GM12801 (cell line): ENCODE data around the gene PDSS2.

Experiments used
- CTCF ChIP-seq: IDR thresholded peaks from one replicate; pipeline ENCODE4 v1.5.1; 2011; ENCODE audit warnings: control low read depth; ENCODE audit not compliant: insufficient read length; ENCODE audit errors: extremely low read depth

The PDSS2 gene

DNA sequence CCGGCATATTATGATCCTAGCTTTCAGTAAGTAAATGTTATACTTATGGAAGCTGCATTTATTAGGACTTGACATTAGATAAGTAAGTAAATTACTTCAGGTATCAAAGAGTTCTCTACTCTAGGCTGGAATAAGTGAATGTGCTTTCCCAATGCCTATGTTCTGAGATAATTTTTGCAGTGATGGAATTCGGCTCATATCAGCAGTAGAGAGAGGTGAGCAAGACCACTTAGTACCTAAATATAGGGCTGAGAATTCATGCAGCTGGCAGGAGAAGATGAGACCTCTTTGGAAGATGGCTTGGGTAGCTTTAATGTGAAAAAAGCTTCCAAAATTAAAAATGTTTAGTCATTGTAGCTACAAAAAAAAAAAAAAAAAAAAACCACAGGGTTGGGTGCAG, 330.8 kb downstream of the PDSS2 start:
- TF ChIP-seq CTCF, result no peak

- TF ChIP-seq CTCF, result no peak
Observed at GRCh38 chr6:107128175-107128574, 331.2 kb downstream of the PDSS2 start.

DNA sequence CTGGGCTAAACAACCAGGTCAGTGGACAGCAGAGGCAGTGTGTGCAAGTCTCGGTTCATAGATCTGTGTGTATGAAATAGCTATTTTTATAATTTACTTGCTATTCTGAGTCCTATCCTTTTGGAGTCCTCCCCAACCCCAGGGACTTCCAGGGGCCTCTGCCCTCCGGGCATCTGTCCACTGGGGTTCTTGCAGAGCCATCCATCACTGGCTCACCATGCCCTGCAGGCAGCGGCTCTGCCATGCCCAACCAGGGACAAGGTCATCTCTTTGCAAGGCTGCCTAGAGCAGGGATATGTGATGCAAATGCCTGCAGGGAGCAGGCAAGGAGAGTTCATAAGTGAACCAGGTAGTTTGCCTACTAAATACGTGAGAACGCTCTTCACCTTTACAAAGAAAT, 333.6 kb downstream of the PDSS2 start:
- TF ChIP-seq CTCF, result no peak

- TF ChIP-seq CTCF, result no peak
Observed at GRCh38 chr6:107124934-107125348, 334.4 kb downstream of the PDSS2 start.

DNA sequence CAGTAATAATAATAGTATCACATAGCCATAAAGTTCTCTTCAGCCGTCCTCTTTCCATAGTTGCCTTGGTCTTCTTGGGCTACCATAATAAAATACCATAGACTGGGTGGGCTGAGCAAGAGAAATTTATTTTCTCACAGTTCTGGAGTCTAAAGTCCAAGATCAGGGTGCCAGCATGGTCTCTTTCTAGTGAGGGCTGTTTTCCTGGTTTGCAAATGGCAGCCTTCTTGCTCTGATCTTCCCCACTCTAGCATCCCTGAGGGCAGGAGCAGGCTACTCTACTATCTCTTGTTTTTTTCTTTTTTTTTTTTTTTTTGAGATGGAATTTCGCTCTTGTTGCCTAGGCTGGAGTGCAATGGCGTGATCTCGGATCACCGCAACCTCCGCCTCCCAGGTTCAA, 335.9 kb downstream of the PDSS2 start:
- TF ChIP-seq CTCF, result no peak

DNA sequence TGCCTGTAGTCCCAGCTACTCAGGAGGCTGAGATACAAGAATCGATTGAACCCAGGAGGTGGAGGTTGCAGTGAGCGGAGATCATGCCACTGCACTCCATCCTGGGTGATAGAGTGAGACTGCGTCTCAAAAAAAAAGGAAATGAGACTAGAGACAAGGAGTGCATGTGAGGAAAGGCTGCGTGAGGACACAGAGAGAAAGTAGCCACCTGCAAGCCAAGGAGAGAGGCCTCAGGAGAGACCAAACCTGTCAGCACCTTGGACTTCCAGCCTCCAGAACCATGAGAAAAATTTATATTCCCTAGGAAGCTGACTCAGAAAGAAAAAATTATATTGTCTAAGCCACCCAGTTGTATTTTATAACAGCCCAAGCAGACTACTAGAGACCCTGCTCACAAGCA, 336.6 kb downstream of the PDSS2 start:
- TF ChIP-seq CTCF, result no peak

- no peak for TF ChIP-seq CTCF
Observed at GRCh38 chr6:107121964-107122495, 337.3 kb downstream of the PDSS2 start.

DNA sequence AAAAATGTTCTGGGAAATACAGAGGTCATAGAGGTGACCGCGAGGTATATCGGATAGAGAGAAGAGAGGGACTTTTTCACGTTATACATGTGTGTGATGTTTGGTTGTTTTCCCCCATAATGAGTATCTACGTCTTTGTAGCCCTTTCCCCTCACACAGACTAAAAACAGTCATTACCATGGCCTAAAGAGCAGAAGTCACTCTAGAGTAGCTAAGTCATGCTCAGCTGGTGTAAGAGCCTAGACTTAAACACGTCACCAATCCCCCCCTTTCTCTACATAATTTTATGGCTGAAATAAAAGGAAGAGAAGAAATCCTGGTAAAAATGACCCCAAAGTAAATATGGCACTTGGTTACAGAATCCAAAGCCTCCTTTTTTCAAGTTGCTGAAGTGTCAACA, 338.1 kb downstream of the PDSS2 start:
- no peak for TF ChIP-seq CTCF
